Transverse colon (tissue), 4 donors: ENCODE results near the gene RTN3. TPM values are rescaled to one million over a fixed set of nuclear protein-coding genes. Genes with fewer than 3 reads are reported as not detected.

ENCODE experiments used
- DNase-seq: peaks from one replicate; pipeline ENCODE4 v3.0.0-alpha.2; 2019
- H3K27ac ChIP-seq, 4 donors: fragments of 200-600 bp; sonication (generic); 2 replicates each; pipeline ENCODE4 v1.5.1; 2016 to 2018; ENCODE audit warnings: inconsistent platforms in 4 of 4
- H3K27me3 ChIP-seq: fragments of 200-600 bp; sonication (generic); 2 replicates; pipeline ENCODE4 v1.5.1; 2017; ENCODE audit warnings: inconsistent platforms
- H3K36me3 ChIP-seq, 4 donors: fragments of 200-600 bp; sonication (generic); 2 replicates each; pipeline ENCODE4 v1.5.1; 2017 to 2019; ENCODE audit warnings: inconsistent platforms in 4 of 4
- H3K4me1 ChIP-seq, 4 donors: fragments of 200-600 bp; sonication (generic); 2 replicates each; pipeline ENCODE4 v1.5.1; 2017 to 2020; ENCODE audit warnings: inconsistent platforms in 4 of 4
- H3K4me3 ChIP-seq, 4 donors: fragments of 200-600 bp; sonication (generic); 1 replicate in 1 of 4; 2 replicates in 3 of 4; pipeline versions ENCODE4 v1.5.1 to v1.6.1; 2017 to 2019; ENCODE audit warnings: inconsistent platforms in 4 of 4
- H3K9me3 ChIP-seq, 2 donors: fragments of 200-600 bp; sonication (generic); 2 replicates each; pipeline ENCODE4 v1.5.1; 2017 to 2019; ENCODE audit warnings: inconsistent platforms in 2 of 2
- EP300 ChIP-seq: sonication (generic); formaldehyde crosslinking; IDR thresholded peaks from one replicate; pipeline ENCODE4 v1.6.1; 2017; ENCODE audit warnings: antibody characterized with exemption, low read depth
- POLR2A ChIP-seq: fragments of 450-650 bp; IDR thresholded peaks from one replicate; pipeline ENCODE4 v1.6.1; 2016; ENCODE audit warnings: antibody characterized with exemption, mild to moderate bottlenecking, moderate library complexity
- POLR2AphosphoS5 ChIP-seq, 3 donors: sonication (generic); formaldehyde crosslinking; IDR thresholded peaks; one replicate each; pipeline ENCODE4 v1.6.1; 2016; ENCODE audit warnings: antibody characterized with exemption in 3 of 3
- WGBS, 2 donors: methylation state at CpG; one replicate each; pipeline ENCODE4 v1.1.5; 2018; ENCODE audit warnings: low coverage in 1 of 2; 5-methylcytosine and 5-hydroxymethylcytosine counted together
- in situ Hi-C, 4 donors: fragments of 200-750 bp; cut with MboI; loops; one replicate each; pipeline versions ENCODE4 v1.15.0 to v1.15.1; 2017; ENCODE audit warnings: low sequenced_read_pairs in 3 of 4, low pct_ligation_motif_present in 1 of 4, low pct_unique_long_range_greater_than_20kb in 1 of 4
- intact Hi-C: fragments of 100-400 bp; cut with DNase I; formaldehyde crosslinking; loops from one replicate; pipeline ENCODE4 v1.15.1; 2023; ENCODE audit warnings: low total_unique reads
- total RNA-seq, 4 donors: library from RNA; depleted of rRNA; stranded (reverse); fragments of >200 nt; gene quantifications; one replicate each; pipeline ENCODE4 v1.1.0, GENCODE V29; 2016
- TF ChIP-seq, protein P1 (sequence below), 5 experiments: fragments of 200-600 bp in 3 of 5; fragments of 450-650 bp in 2 of 5; sonication (generic) in 3 of 5; IDR thresholded peaks; 1 replicate in 2 of 5; 2 replicates in 3 of 5; pipeline ENCODE4 v1.5.1; 2016 to 2017; ENCODE audit warnings: antibody characterized with exemption in 5 of 5, inconsistent platforms in 3 of 5, mild to moderate bottlenecking in 2 of 5, moderate library complexity in 1 of 5

Gene RTN3
- total RNA-seq, 4 donors from 2014 or later = 44.8 to 187 (median 117) TPM

DNA sequence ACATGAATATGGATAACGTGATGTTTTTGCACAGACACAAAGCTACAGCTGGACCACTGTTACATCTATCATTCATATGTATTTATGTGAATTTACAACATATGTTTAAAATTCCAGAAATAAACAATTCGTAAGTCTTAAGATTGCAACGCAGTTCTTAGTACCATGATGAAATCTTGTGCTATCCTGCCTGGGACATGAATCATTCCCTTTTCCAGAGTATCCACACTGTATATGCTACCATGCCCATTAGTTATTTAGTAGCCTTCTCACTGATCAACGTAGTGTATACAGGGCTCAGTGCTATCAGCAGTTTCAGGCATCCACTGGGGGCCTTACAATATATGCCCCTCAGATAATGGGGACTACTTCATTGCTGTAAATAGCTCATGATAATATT lies 14.4 kb upstream of the RTN3 start:
- Histone ChIP-seq H3K36me3 (no peaks in the 10 kb centered on the region), H3K27ac (peak overlapping the region in 1 of 4 donors; percentile 12), H3K27me3 (no peaks in the 10 kb centered on the region), H3K4me1 (peaks cover 18 to 61% (median 41%) of the 10 kb centered on the region in 4 donors), H3K9me3 (no peaks in the 10 kb centered on the region), H3K4me3 (no peak overlapping the region)
- no peak for DNase-seq
- TF ChIP-seq POLR2A (no peak), POLR2AphosphoS5 (IDR thresholded peaks at IDR 0.05) (no peak), EP300 (no peak)
- TF ChIP-seq, protein P1, sequence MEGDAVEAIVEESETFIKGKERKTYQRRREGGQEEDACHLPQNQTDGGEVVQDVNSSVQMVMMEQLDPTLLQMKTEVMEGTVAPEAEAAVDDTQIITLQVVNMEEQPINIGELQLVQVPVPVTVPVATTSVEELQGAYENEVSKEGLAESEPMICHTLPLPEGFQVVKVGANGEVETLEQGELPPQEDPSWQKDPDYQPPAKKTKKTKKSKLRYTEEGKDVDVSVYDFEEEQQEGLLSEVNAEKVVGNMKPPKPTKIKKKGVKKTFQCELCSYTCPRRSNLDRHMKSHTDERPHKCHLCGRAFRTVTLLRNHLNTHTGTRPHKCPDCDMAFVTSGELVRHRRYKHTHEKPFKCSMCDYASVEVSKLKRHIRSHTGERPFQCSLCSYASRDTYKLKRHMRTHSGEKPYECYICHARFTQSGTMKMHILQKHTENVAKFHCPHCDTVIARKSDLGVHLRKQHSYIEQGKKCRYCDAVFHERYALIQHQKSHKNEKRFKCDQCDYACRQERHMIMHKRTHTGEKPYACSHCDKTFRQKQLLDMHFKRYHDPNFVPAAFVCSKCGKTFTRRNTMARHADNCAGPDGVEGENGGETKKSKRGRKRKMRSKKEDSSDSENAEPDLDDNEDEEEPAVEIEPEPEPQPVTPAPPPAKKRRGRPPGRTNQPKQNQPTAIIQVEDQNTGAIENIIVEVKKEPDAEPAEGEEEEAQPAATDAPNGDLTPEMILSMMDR (IDR thresholded peaks at IDR 0.05) = no peak
- intact Hi-C loops (no loop called here), in situ Hi-C loops (no loop called here)
- 63 to 76% methylated on average over 4 of the region's 4 CpGs for WGBS, 2 donors

DNA sequence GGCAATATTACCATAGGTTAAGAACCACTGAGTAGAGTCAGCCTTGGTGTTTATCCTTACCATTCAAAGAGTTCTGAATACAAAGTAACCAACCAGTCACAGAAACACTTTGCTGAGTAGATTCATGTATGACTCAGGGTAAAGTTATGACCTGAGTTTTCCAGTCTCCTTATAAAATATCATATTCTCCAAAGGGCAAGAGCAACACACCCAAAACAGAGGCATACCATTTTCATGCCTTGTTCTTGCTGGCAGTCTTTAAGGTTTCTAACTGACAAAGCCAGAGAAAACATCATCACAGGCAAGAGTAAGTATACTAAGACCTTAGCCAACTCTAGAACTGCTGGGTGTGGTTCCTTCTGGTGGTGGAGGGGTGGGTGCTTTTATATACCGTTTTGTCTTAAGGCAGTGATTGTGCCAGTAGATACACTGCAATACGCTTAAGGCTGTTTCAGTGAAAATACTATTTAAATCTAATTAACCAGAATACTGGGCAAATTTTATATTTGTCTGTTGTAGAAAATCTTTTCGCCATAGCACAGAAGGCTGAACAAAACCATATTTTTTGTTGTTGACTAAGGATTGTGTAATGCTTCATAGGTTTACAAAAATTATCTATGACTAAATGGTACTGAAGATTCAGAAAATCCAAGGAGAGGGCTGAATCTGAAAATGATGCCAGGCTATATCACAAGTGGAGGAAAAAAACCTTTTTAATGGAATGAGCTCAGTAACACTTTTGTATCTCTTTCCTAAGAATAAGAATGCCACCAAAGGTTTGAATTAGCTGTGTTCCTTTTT lies 13.1 kb upstream of the RTN3 start:
- DNase-seq = no peak
- Histone ChIP-seq H3K27ac (peak overlapping the region; percentile 9 to 43 (median 20)), H3K4me3 (no peak overlapping the region), H3K27me3 (no peaks in the 10 kb centered on the region), H3K36me3 (no peaks in the 10 kb centered on the region), H3K4me1 (peaks cover 18 to 56% (median 37%) of the 10 kb centered on the region in 4 donors), H3K9me3 (no peaks in the 10 kb centered on the region)
- 48 to 68% methylated on average over 3 of the region's 3 CpGs for WGBS, 2 donors
- TF ChIP-seq POLR2AphosphoS5 (IDR thresholded peaks at IDR 0.05) = no peak
- TF ChIP-seq EP300 = no peak
- TF ChIP-seq POLR2A = no peak
- TF ChIP-seq, protein P1 (IDR thresholded peaks at IDR 0.05) = no peak
- intact Hi-C loops = no loop called here
- in situ Hi-C loops = no loop called here

DNA sequence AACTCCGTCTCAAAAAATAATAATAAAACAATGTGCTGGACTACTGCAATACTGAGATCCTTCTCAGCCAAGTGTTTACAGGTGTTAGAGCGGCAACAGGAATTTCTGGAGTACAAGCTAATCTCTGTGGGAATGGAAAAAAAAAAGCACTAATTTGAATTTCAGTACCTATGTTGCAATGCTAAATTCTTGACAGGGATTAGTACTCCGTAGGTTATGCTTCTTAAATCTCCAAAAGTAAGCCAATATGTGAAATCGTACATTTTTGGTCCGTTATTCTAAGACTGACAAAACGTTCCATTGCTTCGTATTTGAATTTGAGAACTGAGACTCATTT lies 11.2 kb upstream of the RTN3 start:
- peak overlapping the region; percentile 95 to 100 (median 99) for H3K27ac ChIP-seq
- DNase-seq = no peak
- H3K36me3 ChIP-seq = no peaks in the 10 kb centered on the region
- 40 to 59% methylated on average over 7 of the region's 7 CpGs for WGBS, 2 donors
- no peaks in the 10 kb centered on the region for H3K9me3 ChIP-seq
- intact Hi-C loops (no loop called here), in situ Hi-C loops (no loop called here)
- H3K4me3 ChIP-seq = peak overlapping the region in 3 of 4 donors; percentile 65 to 98 (median 93)
- H3K4me1 ChIP-seq = peaks cover 13 to 42% (median 30%) of the 10 kb centered on the region in 4 donors
- TF ChIP-seq, protein P1 (IDR thresholded peaks at IDR 0.05) = no peak
- TF ChIP-seq POLR2A = no peak
- TF ChIP-seq EP300 = no peak
- no peak for TF ChIP-seq POLR2AphosphoS5 (IDR thresholded peaks at IDR 0.05)
- H3K27me3 ChIP-seq = no peaks in the 10 kb centered on the region

DNA sequence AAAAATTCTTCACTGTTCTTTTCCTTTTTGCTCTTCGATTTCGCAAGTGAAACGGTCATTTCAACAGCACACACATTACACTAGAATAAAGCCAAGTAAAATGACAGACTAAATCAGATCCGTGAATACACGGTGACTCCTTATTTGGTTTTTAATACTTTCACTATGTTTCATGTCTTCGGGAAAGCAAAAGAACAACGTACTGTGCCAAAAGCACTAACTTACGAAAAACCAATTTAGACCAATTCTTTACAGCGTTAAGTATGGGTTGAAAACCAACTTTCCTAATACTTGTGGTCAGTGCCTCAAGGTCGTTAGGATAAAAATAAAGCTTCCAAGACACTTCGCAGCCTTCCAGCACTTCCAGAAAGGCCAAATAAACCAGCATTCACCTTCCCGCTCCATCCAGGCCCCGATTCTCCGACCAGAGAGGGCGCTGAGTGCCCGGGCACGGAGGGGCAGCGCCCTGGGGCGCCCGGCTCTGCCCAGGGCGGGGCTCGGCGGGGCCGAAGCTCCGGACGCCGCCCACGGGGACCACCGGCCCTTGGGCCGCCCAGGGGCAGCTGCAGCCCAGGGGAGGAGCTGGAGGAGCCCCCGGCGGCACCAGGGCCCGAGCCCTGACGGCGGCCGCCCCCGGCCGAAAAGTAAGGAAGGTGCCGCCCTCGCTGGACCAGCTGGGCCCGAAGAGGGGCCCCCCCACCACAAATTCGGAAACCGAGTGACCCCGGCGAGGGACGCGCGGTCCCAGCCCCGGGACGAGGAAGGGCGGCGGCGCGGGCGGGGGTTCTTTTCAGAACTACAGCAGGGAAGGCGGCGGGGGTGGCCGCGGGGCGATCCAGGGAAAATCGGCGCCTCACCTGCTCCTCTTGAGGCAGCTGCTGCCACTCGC lies 10.6 kb upstream of the RTN3 start:
- peak overlapping the region; percentile 65 to 99 (median 96) for H3K4me3 ChIP-seq
- WGBS, 2 donors = 4 to 15% methylated on average over 9 to 26 of the region's 63 CpGs
- peak overlapping the region; percentile 95 to 100 (median 99) for H3K27ac ChIP-seq
- H3K36me3 ChIP-seq = no peaks in the 10 kb centered on the region
- in situ Hi-C loops = no loop called here
- H3K4me1 ChIP-seq = peaks cover 13 to 42% (median 30%) of the 10 kb centered on the region in 4 donors
- intact Hi-C loops = no loop called here
- H3K9me3 ChIP-seq = no peaks in the 10 kb centered on the region
- DNase-seq = peak; percentile 78
- no peaks in the 10 kb centered on the region for H3K27me3 ChIP-seq
- TF ChIP-seq EP300 = no peak
- no peak for TF ChIP-seq POLR2A
- TF ChIP-seq POLR2AphosphoS5 (IDR thresholded peaks at IDR 0.05) = peak in 2 of 3 donors; percentile 5 to 29
- TF ChIP-seq, protein P1 (IDR thresholded peaks at IDR 0.05) = peak in 4 of 5 experiments; percentile 20 to 42 (median 34)
